IPS-NIHi7 (cell line): Measurements from ENCODE around the gene FAM8A1.

Source experiments
- DNase-seq: peaks from one replicate; pipeline ENCODE4 v3.0.0; 2012; ENCODE audit warnings: mixed read lengths; ENCODE audit errors: extremely low spot score

FAM8A1 gene

DNA sequence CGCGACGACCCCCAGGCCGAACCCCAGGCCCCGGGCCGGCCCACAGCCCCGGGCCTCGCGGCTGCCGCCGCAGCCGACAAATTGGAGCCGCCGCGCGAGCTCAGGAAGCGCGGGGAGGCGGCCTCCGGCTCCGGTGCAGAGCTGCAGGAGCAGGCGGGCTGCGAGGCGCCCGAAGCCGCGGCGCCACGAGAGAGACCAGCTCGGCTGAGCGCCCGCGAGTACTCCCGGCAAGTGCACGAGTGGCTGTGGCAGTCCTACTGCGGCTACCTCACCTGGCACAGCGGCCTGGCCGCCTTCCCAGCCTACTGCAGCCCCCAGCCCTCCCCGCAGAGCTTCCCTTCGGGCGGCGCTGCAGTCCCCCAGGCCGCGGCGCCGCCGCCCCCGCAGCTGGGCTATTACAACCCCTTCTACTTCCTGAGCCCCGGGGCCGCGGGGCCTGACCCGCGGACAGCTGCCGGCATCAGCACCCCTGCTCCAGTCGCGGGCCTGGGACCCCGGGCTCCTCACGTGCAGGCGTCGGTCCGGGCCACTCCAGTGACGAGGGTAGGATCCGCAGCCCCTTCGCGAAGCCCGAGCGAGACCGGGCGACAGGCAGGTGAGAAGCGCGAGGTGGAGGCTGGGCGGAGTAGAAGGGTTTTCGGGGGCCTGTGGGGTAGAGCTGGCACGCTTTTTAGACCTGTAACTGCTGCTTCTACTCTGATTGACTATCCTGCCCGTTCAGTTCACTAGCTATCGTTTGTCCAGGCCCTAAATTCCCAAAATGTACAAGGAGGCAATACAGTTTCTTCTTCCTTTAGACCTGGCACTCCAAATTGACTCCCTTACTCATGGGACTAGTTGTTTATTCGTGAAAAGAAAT is 654 bp downstream of the FAM8A1 start:
- DNase-seq, result peak; percentile 36

DNA sequence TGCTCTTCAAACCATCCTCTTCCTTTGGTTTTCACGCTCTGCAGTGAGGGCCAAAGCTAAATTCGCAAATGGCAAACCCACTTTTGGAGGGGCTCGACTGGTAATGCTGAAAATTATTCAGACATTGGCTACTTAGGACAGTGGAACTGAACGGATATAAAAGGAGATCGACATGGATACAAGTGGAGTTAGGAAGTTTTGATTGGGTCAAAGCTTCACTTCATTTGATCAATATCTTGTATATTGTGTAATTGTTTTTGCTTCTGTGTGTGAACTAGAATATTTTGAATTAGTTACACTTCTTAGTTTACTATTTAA is 1.2 kb downstream of the FAM8A1 start:
- DNase-seq, result no peak

GRCh38 chr6:17602888-17603287 is 2.8 kb downstream of the FAM8A1 start:
- DNase-seq, result no peak

GRCh38 chr6:17606606-17607005 is 6.5 kb downstream of the FAM8A1 start:
- DNase-seq, result no peak

DNA sequence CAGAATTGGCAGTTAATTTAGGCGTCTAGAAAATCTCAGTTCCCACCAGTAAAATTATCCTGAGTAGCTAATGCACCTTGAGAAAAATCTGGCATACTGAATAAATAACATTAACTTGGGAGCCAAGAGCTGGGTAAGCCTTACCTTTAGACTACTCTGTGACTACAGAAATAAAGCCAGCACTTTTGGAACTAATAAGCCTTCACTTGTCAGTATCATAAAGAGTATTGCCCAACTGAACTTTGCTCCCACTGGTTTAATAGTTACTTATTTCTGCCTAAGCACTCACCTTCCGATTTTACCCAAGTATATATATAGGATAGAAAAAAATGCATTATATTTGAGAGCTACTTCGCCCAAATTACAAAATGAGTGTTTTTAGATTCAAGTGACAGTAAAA is 10.7 kb downstream of the FAM8A1 start:
- DNase-seq, result no peak

GRCh38 chr6:17612048-17612447 is 11.9 kb downstream of the FAM8A1 start:
- DNase-seq, result no peak

DNA sequence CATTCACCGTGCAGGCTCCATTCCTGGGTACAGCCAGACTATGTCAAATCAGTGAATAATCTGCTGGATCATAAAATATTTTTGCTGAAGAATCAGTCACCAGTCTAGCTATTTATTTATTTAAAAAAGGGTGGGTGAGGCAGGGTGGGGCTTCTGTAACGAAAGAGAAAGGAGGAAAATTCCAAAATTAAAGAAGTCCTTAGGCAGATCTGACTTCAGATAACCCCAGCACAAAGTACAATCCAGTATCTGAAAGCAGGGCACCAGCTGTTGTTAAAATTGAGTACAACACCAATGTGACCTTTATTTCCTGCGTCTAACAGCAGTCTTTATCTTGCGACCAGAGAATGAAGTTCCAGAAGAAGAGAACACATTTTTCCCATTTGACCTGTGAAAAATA is 15.7 kb downstream of the FAM8A1 start:
- DNase-seq, result no peak

DNA sequence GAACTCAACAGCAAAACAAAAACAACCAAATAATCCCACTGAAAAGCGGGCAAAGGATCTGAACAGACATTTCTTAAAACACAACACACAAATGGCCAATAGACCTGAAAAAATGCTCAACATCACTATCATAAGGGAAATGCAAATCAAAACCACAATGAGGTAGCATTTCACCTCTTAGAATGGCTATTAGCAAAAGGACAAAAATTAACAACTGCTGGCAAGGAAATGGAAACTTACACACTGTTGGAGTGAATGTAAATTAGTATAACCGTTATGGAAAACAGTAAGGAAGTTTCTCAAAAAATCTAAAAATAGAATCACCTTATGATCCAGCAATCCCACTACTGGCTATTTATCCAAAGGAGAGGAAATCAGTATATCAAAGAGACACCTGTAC is 20.9 kb downstream of the FAM8A1 start:
- no peak for DNase-seq

DNA sequence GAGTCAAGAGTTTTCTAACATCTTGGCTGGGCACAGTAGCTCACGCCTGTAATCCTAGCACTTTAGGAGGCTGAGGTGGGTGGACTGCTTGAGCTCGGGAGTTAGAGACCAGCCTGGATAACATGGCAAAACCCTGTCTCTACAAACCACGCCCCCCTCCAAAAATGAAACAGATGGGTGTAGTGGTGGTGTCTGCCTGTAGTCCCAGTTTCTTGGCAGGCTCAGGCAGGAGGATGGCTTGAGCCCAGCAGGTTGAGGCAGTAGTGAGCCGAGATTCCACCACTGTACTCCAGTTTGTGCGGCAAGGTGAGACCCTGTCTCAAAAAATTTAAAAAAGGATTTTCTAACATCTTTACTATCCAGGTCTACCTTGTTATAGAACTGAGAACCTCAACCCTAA is 22.0 kb downstream of the FAM8A1 start:
- no peak for DNase-seq

DNA sequence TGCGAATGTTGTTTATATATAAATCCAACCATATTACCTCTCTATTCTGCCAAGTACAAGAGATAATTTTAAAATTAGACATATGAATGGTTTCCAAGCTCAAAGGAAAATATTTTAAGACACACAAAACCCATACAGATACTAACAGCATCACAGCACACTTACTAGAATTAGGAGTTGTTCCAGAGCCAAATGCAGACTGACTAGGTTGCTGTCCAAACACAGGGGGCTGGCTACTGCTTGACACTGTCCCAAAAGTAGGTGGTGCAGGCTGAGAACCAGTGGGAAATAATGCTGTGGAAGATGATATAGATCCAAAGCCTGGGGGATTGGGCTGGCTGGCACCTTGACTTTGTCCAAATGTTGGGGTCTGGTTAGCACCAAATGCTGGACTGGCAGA is 24.3 kb downstream of the FAM8A1 start:
- DNase-seq, result no peak

- DNase-seq, result no peak
Observed at GRCh38 chr6:17628873-17629272, 28.8 kb downstream of the FAM8A1 start.

GRCh38 chr6:17629824-17630510 is 29.9 kb downstream of the FAM8A1 start:
- no peak for DNase-seq

DNA sequence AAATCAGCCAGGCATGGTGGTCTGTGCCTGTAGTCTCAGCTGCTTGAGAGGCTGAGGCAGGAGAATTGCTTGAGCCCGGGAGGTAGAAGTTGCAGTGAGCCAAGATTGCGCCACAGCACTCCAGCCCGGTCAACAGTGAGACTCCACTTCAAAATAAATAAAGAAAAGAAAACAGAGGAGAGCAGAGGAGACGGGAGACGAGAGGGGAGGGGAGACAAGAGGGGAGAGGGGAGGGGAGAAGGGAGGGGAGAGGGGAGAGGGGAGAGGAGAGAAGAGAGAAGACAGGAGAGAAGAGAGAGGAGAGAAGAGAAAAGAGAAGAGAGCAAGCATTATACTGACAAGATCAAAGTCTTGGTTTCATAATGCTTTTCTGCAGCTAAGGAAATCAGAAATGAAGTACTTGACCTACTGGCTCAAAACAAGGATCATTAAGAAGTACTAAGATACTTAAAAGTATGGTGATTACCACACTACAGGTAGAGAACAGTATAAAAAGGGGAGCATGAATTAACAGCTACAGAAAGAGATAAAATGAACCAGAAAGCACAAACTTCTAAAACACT is 30.5 kb downstream of the FAM8A1 start:
- no peak for DNase-seq

- no peak for DNase-seq
Observed at GRCh38 chr6:17632934-17633333, 32.8 kb downstream of the FAM8A1 start.

DNA sequence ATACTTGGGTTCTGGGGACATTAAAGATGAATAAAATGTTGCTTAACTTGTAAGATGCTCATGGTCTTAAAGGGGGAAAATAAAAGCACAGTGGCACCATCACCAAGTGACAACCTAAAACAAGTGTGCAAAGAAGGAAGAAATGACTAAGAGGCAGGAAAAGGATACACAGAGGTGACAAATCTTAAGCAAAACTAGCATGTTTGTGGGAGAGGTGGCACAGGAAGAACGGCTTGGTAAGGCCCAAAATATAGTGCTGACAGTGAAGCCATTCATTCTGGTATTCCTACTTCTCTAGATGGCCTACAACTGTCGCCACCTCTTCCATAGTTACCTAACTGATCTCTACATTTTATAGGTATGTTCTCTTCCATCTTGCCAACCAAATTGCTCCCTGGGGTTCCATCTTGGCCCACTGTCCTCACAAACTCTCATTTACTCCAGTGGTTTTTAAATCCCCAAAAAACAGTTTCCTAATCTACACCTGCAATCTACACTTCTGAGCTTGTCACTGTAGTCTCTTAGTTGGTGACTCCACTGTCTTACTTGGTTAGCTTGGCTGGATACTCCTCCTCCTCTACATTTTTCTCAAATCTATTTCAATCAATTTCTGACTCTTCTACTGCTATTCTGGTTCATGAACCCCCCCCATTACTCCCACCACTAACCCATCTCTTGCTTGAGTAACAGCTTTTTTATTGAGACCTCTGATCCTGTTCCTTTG is 33.5 kb downstream of the FAM8A1 start:
- no peak for DNase-seq

- no peak for DNase-seq
Observed at GRCh38 chr6:17635568-17635967, 35.5 kb downstream of the FAM8A1 start.

DNA sequence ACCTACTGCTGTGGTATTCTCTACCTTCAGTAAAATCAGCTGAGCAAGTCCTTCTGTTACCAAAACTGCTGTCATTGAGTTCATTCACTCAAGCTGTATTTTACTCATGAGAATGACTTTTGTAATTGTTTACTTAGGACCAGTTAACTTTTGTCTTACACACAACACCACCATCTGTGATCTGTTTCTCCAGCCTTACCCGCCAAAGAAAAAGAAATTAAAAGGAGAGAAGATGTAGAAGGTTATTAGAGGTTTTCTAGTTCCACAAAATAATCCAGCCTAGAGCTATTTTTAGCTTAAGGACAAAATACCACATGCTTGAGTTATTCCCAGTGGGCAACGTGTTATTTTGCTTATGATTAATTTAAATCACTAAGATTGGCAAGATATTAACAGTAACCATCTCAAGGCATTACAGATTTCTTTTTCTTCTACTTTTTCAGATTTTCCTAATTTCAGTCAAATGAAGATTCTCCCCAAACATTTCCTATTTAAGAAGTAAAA is 38.2 kb downstream of the FAM8A1 start:
- no peak for DNase-seq

DNA sequence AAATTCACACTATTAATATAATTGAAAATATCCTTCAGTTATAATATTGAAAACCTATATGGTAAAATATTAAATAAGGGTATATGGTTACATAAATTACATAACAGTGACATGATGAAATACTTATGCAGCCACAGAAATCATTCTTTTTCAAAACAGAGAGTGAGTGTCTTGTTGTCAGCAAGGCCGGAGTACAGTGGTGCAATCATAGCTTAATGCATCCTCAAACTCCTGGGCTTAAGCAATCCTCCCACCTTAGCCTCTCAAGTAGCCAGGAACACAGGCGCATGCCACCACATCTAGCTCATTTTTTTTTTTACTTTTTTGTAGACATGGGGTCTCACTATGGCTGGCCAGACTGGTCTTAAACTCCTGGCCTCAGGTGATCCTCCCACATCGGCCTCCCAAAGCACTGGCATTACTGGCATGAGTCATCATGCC is 40.4 kb downstream of the FAM8A1 start:
- DNase-seq, result no peak

GRCh38 chr6:17648745-17649144 is 48.6 kb downstream of the FAM8A1 start:
- DNase-seq, result no peak

DNA sequence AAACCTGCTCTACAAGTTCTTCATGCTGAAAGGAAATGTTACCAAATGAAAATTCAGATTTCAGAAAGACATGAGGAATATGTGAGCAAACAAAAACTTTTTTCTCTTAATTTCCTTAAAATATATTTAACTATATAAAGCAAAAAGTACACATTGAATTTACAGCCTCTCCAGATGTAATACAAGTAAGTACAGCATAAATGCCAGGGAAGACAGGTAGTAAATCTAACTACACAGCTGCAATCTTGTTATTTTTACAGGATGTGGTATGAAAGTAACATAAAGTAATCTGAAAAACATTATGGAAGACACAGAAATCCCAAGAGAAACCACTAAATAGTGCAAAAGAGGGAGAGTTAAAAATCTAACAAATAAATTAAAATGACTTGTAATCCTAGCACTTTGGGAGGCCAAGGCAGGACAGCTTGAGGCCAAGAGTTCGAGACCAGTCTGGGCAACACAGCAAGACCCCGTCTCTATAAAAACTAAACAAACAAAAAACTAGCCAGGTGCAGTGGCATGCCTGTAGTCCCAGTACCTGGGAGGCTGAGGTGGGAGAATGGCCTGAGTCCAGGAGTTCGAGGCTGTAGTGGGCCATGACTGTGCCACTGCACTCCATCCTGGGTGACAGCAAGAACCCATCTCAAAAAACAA is 50.7 kb downstream of the FAM8A1 start:
- DNase-seq, result no peak

- DNase-seq, result no peak
Observed at GRCh38 chr6:17653198-17653882, 53.2 kb downstream of the FAM8A1 start.
